RWPE2 (cell line): Measurements from ENCODE around the gene AKAP6.

Experiments
- ATAC-seq: fragments of 200-7000 bp; cut with Tn5 transposase; 3 replicates; pipeline ENCODE4 v1.9.1; 2021; ENCODE audit warnings: low read depth
- DNase-seq: peaks from one replicate; pipeline ENCODE4 v3.0.0-alpha.2; 2020; ENCODE audit warnings: low spot score
- H3K27ac ChIP-seq: fragments of 450-650 bp; 2 replicates; pipeline ENCODE4 v1.5.1; 2017; ENCODE audit warnings: mild to moderate bottlenecking; ENCODE audit not compliant: poor library complexity, severe bottlenecking
- H3K27me3 ChIP-seq: fragments of 250-450 bp; sonication (Bioruptor Pico); 2 replicates; pipeline ENCODE4 v1.5.1; 2021; ENCODE audit warnings: mild to moderate bottlenecking, moderate library complexity; ENCODE audit not compliant: insufficient read depth, poor library complexity, severe bottlenecking
- H3K36me3 ChIP-seq: fragments of 250-450 bp; sonication (Bioruptor Pico); 2 replicates; pipeline ENCODE4 v1.5.1; 2020; ENCODE audit warnings: low read depth, mild to moderate bottlenecking, moderate library complexity
- H3K4me1 ChIP-seq: fragments of 250-450 bp; sonication (Bioruptor Pico); 2 replicates; pipeline ENCODE4 v1.5.1; 2021; ENCODE audit warnings: mild to moderate bottlenecking, moderate library complexity; ENCODE audit not compliant: insufficient read depth, poor library complexity, severe bottlenecking
- H3K4me3 ChIP-seq: fragments of 250-450 bp; sonication (Bioruptor Pico); 2 replicates; pipeline ENCODE4 v1.5.1; 2021; ENCODE audit warnings: mild to moderate bottlenecking, moderate library complexity; ENCODE audit not compliant: severe bottlenecking
- H3K9me3 ChIP-seq: fragments of 250-450 bp; sonication (Bioruptor Pico); 2 replicates; pipeline ENCODE4 v1.5.1; 2021; ENCODE audit warnings: mild to moderate bottlenecking, moderate library complexity; ENCODE audit not compliant: severe bottlenecking
- CTCF ChIP-seq: fragments of 450-650 bp; IDR thresholded peaks from one replicate; pipeline ENCODE4 v1.5.1; 2017; ENCODE audit warnings: mild to moderate bottlenecking, moderate library complexity; ENCODE audit not compliant: poor library complexity, severe bottlenecking

AKAP6 gene

DNA sequence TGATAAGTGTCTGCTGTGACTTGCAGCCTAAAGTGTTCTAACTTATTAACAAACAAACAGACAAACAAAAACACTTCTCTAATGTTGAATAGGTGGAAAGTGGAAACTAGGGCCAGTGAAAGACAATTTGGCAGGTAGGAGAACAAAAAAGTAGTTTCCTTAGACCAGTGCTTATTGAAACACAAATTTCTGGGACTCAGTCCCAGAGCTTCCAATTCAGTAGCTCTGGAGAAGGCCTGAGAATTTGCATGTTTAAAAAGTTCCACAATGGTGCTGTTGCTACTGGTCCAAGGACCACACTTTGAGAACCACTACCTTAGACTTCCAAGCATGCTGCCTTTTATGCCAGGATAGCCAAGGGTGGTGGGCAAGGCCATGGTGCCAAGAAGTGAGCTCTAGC is 67.8 kb downstream of the AKAP6 start:
- peak overlapping the region; percentile 90 for H3K27ac ChIP-seq
- no peaks in the 10 kb centered on the region for H3K9me3 ChIP-seq
- no peak overlapping the region for H3K4me3 ChIP-seq
- no peak for TF ChIP-seq CTCF
- H3K36me3 ChIP-seq, result no peaks in the 10 kb centered on the region
- no peaks in the 10 kb centered on the region for H3K27me3 ChIP-seq
- H3K4me1 ChIP-seq, result peaks cover 31% of the 10 kb centered on the region
- no peak for ATAC-seq
- no peak for DNase-seq

DNA sequence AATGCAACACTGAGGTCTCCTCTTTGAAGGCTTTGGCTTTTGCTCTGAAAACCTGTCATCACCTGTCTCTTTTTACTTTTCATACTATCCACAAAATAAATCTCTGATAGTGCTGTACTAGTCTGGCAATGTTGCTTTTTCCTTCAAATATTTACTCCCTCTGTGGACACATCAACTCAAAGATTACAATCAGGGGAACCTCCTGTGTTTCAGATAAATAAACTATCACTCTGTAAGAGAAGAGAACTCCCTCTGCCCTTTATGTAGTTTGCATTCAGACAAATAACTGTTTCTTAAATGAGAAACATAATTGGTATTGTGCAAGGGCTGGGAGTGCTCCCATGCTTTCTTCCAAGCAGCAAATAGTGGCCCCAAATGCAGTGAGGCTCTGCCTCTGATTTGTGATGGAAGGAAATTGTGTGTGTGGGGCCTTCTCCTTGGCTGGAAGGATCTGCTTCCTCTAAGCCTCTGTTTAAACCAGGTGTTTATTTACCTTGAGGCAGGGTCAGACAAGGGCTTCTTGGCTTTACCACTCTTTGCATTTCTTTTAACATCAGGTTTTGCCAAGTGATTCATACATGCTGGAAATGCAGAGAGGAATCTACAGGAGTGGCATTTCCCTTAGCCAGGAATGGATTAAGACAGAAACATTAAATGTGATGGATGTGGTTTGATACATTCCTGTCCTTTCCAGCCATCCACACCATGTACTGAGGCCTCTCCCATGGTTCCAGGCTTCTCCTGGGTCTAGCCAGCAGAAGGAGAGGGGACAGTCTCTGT is 69.0 kb downstream of the AKAP6 start:
- peaks cover 31% of the 10 kb centered on the region for H3K4me1 ChIP-seq
- no peaks in the 10 kb centered on the region for H3K9me3 ChIP-seq
- peak; percentile 97 for ATAC-seq
- no peaks in the 10 kb centered on the region for H3K36me3 ChIP-seq
- H3K4me3 ChIP-seq, result no peak overlapping the region
- H3K27me3 ChIP-seq, result no peaks in the 10 kb centered on the region
- H3K27ac ChIP-seq, result peak overlapping the region; percentile 90
- no peak for TF ChIP-seq CTCF
- no peak for DNase-seq

DNA sequence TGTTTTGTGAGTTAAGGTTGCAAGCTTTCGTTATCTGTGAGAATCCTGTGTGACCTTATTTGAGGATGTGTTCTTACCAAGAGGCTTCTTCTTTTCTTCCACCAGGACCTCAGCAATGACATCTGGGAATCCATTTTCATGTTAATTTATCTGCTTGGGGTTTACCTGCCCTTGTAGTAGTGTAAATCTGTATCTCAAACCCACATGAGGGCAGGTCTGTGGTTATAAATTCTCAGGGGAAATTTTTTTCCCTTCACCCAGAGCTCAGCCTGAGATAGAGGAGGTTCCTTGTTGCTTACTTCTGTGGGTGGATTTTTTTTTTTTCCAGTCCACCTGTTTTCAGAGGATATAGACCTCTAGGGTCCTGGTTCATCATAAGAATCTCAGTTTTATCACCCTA is 70.8 kb downstream of the AKAP6 start:
- Histone ChIP-seq H3K36me3 (no peaks in the 10 kb centered on the region), H3K9me3 (no peaks in the 10 kb centered on the region), H3K4me3 (no peak overlapping the region), H3K27ac (peak overlapping the region; percentile 90), H3K4me1 (peaks cover 42% of the 10 kb centered on the region), H3K27me3 (no peaks in the 10 kb centered on the region)
- ATAC-seq (no peak), DNase-seq (no peak)
- TF ChIP-seq CTCF, result no peak

DNA sequence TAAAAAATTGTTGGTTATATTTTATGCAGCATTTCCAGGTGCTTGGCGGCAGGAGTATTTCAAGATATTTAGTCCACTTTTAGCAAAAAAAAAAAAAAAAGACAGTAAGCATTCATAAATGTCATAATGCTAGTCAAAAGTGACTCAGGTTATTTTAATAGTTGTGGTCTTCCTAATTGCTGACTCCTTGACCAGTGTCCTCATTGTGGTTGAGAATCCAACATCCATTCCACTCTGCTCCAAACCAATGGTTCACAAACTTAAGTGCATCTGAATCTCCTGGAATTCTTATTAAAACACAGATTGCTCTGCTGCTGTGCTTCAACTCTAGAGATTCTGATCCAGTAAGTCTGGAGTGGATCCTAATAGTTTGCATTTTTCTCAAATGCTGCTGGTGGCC is 71.4 kb downstream of the AKAP6 start:
- H3K27ac ChIP-seq, result peak overlapping the region; percentile 90
- H3K9me3 ChIP-seq, result no peaks in the 10 kb centered on the region
- H3K36me3 ChIP-seq, result no peaks in the 10 kb centered on the region
- DNase-seq (no peak), ATAC-seq (no peak)
- H3K4me1 ChIP-seq, result peaks cover 48% of the 10 kb centered on the region
- no peaks in the 10 kb centered on the region for H3K27me3 ChIP-seq
- TF ChIP-seq CTCF, result no peak
- no peak overlapping the region for H3K4me3 ChIP-seq

- Histone ChIP-seq H3K4me1 (peaks cover 31% of the 10 kb centered on the region), H3K27ac (no peak overlapping the region), H3K27me3 (no peaks in the 10 kb centered on the region), H3K36me3 (no peaks in the 10 kb centered on the region), H3K9me3 (no peaks in the 10 kb centered on the region), H3K4me3 (no peak overlapping the region)
- DNase-seq, result no peak
- ATAC-seq, result no peak
- TF ChIP-seq CTCF, result no peak
Measured at GRCh38 chr14:32403021-32403420, 73.9 kb downstream of the AKAP6 start.
